Activated T-cell treated with anti-CD3 and anti-CD28 coated beads for 1 hour (primary cell): Measurements from ENCODE around the gene NT5M.

ENCODE experiments used
- DNase-seq: peaks from one replicate; pipeline ENCODE4 v3.0.0-alpha.2; 2020; ENCODE audit warnings: low read depth

NT5M gene

GRCh38 chr17:17355426-17355825, 52.3 kb downstream of the NT5M start:
- DNase-seq: no peak

DNA sequence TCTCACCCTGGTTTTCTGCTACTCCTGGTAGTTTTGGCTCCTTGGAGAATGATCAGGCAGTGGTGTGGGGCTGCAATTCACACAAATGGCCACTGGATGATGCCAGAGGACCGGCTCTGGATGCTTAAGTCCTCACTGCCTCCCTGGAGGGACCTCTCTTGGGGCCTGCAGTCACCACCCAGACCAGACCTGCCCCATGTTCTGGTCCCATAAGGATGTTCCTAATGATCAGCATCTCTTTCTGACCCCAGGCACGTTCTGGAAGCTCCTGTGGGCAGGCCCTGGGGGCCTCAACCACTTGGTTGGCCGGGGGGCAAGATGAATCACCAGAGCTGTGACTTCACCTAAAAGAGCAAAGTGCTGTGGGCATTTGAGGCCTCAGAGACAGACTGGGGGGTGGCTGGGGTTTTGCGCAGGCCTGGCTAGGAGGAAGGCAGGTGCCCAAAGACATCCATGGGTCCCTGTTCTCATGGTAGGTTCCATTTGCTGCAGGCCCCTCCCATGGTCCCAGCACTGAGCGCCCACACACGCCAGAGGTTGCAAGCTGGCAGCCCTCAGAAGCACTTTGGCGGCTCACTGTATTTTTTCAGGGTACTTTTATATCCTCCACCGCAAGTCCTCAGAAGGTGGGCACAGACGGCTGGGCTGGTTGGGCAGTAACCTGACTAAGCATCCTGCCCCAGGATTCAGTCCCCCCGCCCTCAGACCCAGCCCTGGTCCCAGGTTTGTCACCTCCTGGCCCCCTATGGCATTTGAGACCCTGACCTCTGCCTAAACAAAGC, 53.2 kb downstream of the NT5M start:
- DNase-seq: peak; percentile 50

GRCh38 chr17:17356931-17357270, 53.7 kb downstream of the NT5M start:
- no peak for DNase-seq

DNA sequence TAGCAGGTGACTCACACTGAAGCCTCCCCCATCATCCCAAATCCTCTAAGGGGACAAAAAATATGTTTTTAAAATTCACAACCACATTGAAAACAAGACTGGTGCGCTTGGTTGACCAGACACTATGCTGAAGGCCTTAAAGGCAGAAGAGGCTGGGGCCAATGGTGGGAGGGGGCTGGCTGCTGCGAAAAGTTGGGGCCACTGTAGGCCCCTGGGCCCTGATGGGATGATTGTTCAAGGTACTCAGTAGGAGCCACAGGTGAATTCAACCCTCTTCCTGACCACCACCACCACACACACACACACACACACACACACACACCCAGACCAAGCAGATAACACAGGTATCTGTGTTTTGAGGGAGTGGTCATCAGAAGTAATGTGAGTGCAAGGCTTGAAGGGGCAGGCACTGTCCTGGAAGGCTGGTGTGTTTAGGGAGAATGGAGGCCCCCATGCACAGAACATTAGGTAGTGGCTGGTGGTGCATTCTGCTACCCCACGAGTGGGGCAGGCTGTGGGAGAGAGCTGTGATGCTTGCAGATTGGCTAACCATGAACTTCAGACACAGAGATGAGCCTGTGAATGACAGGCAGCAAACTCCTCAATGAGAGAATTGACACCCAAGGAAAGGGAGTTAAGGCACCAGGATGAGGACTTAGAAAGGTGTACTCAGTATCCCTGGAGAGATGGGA, 55.0 kb downstream of the NT5M start:
- no peak for DNase-seq

- DNase-seq: no peak
Measured at GRCh38 chr17:17358866-17359265, 55.7 kb downstream of the NT5M start.

DNA sequence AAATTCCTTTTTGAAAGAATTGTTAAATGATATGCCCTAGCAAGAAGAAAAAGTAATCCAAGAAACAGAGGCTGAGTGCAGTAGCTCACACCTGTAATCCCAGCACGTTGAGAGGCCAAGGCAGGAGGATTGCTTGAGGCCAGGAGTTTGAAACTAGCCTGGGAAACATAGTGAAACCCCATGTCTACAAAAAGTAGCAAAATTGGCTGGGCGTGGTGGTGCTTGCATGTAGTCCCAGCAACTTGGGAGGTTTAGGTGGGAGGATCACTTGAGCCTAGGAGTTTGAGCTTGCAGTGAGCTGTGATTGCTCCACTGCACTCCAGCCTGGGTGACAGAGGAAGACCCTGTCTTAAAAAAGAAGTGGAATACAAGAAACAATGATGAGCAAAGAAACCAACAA, 56.1 kb downstream of the NT5M start:
- no peak for DNase-seq

DNA sequence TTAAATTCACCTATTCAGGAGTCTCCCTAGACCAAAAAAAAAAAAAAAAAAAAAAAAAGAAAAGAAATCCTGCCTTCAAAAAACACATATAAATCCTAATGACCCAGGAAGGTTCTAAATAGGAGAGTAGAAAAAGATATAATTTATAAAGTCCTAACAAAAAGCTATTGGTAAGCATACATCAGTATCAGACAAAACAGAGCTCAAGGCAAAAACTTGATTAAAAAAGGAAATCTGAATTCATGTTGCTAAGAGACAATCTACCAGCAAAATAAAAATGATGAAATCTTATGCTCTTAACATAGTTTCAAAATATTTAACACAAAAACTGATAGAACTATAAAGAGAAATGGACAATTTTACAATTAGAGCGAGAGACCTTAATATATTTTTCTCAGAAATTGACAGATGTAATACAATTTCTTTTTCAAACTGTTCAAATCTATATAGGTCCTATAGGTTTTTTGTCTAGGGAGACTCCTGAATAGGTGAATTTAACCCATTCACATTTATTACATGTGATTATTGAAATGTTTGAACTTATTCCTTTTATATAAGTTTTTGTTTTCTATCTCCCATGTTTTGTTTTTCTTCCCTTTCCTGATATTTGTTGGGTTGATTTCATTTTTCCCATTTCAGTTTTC, 57.0 kb downstream of the NT5M start:
- DNase-seq: no peak

DNA sequence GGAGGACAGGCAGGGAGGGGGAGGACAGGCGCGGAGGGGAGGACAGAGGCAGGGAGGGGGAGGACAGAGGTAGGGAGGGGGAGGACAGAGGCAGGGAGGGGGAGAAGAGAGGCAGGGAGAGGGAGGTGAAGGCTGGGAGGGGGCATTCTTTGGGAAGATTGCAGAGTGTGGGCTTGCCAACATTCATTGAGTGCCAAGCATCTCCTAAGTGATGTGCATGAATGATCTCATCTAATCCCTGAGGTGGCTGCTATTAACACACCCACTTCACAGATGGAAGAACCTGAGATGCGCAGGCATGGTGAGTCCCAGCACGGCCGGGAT, 58.3 kb downstream of the NT5M start:
- no peak for DNase-seq

- DNase-seq: no peak
Measured at GRCh38 chr17:17361867-17362539, 58.8 kb downstream of the NT5M start.

GRCh38 chr17:17362540-17362930, 59.4 kb downstream of the NT5M start:
- DNase-seq: no peak

DNA sequence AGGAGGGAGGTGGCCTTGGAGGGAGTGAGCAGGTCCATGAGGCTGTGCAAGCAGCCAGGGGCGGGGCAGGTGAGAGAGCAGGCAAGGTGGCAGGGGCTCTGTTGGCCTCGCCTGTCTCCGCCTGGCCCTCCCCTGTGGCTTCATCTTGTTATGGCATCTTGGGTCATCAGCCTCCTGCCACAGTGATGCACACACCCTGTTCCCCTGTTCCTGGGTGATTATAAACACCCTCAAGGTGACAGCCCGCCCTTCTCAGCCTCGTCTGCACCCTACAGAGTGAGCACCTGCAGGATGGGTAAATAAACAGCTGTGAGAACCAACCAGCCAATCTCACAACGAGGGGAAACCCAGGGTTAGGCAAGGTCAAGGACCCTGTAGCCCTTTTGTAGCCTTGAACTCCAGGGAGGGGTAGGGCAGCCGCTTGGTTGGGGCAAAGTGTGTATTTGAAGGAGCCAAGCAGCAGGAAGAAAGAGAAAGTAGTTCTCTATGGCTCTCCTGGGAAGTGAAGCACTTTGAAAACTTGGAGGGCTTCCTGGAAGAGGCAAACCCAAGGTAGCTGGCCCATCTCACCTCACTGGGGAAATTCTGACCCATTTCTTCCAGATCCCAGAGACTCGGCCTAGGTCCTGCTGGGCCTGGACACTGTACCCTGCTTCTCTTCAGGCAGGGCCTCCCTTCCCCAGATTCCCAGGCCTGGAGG, 60.6 kb downstream of the NT5M start:
- no peak for DNase-seq

DNA sequence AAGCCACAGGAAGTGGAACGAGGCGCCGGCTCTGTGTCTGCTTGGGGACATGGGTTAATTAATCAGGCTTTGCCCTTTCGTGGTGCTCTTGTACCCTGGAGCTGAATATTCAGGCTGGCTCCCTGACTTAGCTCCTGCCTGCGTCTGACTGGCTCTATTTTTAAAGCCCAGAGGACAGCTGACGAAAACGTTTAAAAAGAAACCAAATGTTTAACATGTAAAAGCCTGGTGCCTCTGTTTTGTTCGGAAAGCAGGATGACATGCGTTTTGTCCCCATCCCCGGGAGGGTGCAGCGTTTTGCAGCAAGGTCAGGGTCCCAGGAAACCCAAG, 61.1 kb downstream of the NT5M start:
- DNase-seq: no peak

GRCh38 chr17:17365476-17366110, 62.4 kb downstream of the NT5M start:
- no peak for DNase-seq

DNA sequence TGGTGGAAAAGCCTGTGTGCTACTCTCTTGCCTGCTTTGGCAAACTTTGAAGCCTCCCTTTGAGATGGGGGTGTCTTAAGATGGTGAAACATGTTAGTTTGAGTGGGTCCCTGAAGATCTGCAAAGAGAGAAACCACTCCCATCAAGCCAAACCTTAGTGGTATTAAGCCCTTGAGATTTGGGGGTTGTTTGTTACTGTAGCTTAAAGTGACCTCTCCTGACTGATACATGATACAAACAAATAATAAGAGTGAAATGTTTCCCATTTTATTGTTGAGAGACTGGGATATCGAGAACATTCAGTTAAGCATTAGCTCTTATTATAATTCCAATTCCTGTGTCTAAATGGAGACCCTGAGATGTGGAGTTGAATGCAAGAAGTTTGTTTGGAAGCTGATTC, 63.1 kb downstream of the NT5M start:
- no peak for DNase-seq

GRCh38 chr17:17366941-17367875, 64.0 kb downstream of the NT5M start:
- DNase-seq: no peak

- DNase-seq: no peak
Measured at GRCh38 chr17:17367931-17368330, 64.8 kb downstream of the NT5M start.

DNA sequence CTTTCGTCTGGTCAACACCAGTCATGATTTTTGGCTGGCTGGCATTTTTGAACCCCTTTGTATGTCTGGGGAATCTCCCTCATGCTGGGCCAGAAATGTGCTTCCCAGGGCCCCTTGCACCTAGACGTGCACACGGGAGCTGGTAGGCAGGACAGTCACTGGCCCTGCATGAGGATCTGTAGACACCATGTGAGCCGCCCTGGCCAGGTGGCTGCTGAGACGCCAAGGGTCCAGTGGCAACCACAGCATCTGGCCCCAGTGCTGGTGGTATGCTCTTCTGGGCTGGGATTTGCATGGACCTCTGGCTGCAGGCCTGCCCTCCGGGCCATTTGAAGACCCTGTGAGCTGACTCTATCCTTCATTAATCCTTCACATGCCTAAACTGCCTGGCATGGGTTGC, 67.5 kb downstream of the NT5M start:
- DNase-seq: no peak

DNA sequence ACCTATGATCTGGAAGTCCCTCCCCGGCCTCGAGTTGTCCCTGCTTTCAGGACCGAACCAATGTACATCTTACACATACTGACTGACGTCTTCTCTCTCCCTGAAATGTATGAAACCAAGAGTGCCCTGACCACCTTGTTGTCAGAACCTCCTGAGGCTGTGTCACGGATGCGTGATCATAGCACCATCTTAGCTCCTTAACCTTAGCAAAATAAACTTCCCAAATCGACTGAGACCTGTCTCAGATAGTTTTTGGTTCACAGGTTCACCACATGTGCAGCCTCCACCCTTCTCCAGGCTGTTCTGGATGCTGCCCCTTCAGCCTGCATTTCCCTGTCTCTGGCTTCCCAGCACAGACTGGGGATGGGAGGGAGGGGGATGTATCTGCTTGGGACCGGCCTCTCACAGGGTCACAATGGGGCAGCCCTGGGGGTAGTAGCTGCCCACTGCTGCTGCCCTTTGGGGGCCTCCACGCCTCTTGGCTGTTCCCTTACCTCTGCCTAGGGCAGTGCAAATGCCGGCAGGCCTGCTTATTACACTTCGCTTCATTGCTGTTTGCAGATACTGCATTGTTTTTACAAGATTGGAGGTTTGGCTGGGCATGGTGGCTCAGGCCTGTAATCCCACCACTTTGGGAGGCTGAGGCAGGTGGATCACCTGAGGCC, 69.8 kb downstream of the NT5M start:
- no peak for DNase-seq

DNA sequence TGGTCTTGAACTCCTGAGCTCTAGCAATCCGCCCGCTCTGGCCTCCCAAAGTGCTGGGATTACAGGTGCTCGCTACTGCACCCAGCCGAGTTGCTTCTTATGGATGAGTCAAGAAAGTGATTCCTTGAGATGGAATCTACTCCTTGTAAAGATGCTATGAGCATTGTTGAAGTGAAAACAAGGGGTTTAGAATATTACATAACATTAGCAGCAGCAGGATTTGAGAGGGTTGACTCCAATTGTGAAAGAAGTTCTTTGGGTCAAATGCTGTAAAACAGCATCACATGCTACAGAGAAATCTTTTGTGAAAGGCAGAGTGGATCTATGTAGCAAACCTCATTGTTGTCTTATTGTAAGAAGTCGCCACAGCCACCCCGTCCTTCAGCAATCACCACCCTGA, 72.7 kb downstream of the NT5M start:
- no peak for DNase-seq

DNA sequence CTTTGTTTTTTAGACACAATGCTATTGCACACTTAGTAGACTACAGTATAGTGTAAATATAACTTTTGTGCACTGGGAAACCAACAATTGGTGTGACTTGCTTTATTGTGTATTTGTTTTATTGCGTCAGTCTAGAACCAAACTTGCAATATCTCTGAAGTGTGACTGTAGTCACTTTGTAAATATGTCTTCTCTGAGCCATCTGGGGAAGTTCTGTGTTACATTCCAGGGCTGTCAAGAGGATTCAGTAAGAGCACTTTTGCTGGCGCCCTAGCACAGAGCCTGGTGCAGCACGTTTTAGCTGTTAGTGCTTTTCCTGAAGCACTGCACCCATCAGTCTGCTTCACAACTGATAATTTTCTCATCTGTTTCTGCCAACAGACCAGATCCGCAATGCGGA, 73.2 kb downstream of the NT5M start:
- no peak for DNase-seq
